A549 (cell line): Measurements from ENCODE around the gene MPPED1. TPM values are rescaled to one million over a fixed set of nuclear protein-coding genes. Genes with fewer than 3 reads are reported as not detected.

Experiments used
- ATAC-seq, 2 experiments: fragments of 200-7000 bp in 1 of 2; fragments of >200 bp in 1 of 2; cut with Nextera tagmentation in 1 of 2; cut with Tn5 transposase in 1 of 2; 3 replicates each; pipeline versions ENCODE4 v1.8.0 to v1.9.1; 2018 to 2020; ENCODE audit warnings: mild to moderate bottlenecking in 1 of 2, moderate library complexity in 1 of 2
- CTCF ChIA-PET: fragments of 300-600 bp; sonication (Branson Sonifier 250); formaldehyde crosslinking; extraction: SDS; loops from one replicate; lab custom pipeline; 2021; ENCODE audit warnings: antibody characterized with exemption, inconsistent platforms; lab: Yijun Ruan, JAX
- POLR2A ChIA-PET: fragments of 350-600 bp; formaldehyde crosslinking; extraction: SDS; loops from one replicate; lab custom pipeline; 2021; ENCODE audit warnings: antibody characterized with exemption, inconsistent platforms; lab: Yijun Ruan, JAX
- DNase-seq, 2 experiments: peaks; one replicate each; pipeline versions ENCODE4 v3.0.0 to v3.0.0-alpha.2; 2011 to 2016; ENCODE audit warnings: low read depth in 1 of 2, low spot score in 1 of 2
- FAIRE-seq: peaks from 2 replicates; lab custom pipeline; 2011; peaks lifted over from hg19 to GRCh38; lab: Jason Lieb, UNC
- H3K27ac ChIP-seq, 2 experiments: fragments of >200 bp; sonication (Bioruptor Twin); formaldehyde crosslinking; 3 replicates each; pipeline ENCODE4 v1.5.1; 2016 to 2017
- H3K4me1 ChIP-seq: fragments of >200 bp; sonication (Bioruptor Twin); formaldehyde crosslinking; 3 replicates; pipeline ENCODE4 v1.6.1; 2016
- H3K4me2 ChIP-seq: fragments of >200 bp; sonication (Bioruptor Twin); formaldehyde crosslinking; 3 replicates; pipeline ENCODE4 v1.6.1; 2016
- H3K4me3 ChIP-seq: fragments of >200 bp; sonication (Bioruptor Twin); formaldehyde crosslinking; 3 replicates; pipeline ENCODE4 v1.5.1; 2016
- H3K9me3 ChIP-seq: fragments of >200 bp; sonication (Bioruptor Twin); formaldehyde crosslinking; 3 replicates; pipeline ENCODE4 v1.6.1; 2016
- ATOH8 ChIP-seq: fragments of 250-450 bp; sonication (Bioruptor Pico); IDR thresholded peaks from 2 replicates; pipeline ENCODE4 v1.5.0; 2020; ENCODE audit warnings: low read depth, mild to moderate bottlenecking, moderate library complexity
- CBX8 ChIP-seq: fragments of 200-600 bp; sonication (generic); IDR thresholded peaks from 2 replicates; pipeline ENCODE4 v1.6.1; 2016
- CEBPB ChIP-seq, 2 experiments: fragments of >200 bp in 1 of 2; sonication (Bioruptor Twin) in 1 of 2; formaldehyde crosslinking in 1 of 2; IDR thresholded peaks; 2 replicates each; pipeline ENCODE4 v1.6.1; 2012 to 2016
- CHD2 ChIP-seq: fragments of 150-350 bp; IDR thresholded peaks from 2 replicates; pipeline ENCODE4 v1.6.1; 2014; ENCODE audit warnings: low read length; ENCODE audit not compliant: partially characterized antibody
- CHD4 ChIP-seq: fragments of 200-600 bp; sonication (generic); IDR thresholded peaks from 2 replicates; pipeline ENCODE4 v1.6.1; 2016; ENCODE audit warnings: antibody characterized with exemption, mild to moderate bottlenecking, borderline replicate concordance
- E2F6 ChIP-seq: IDR thresholded peaks from 2 replicates; pipeline ENCODE4 v1.6.1; 2012; ENCODE audit warnings: low read depth, borderline replicate concordance
- ELK1 ChIP-seq: fragments of 150-350 bp; IDR thresholded peaks from 2 replicates; pipeline ENCODE4 v1.6.1; 2014; ENCODE audit warnings: low read depth, mild to moderate bottlenecking, low read length
- EP300 ChIP-seq, 2 experiments: fragments of >200 bp; sonication (Bioruptor Twin); formaldehyde crosslinking; IDR thresholded peaks; 2 replicates in 1 of 2; 3 replicates in 1 of 2; pipeline ENCODE4 v1.6.1; 2016 to 2017
- GATA3 ChIP-seq: IDR thresholded peaks from 2 replicates; pipeline ENCODE4 v1.6.1; 2012; ENCODE audit warnings: borderline replicate concordance
- HEYL ChIP-seq: fragments of 250-450 bp; sonication (Bioruptor Pico); IDR thresholded peaks from 2 replicates; pipeline ENCODE4 v1.8.0; 2021; ENCODE audit warnings: mild to moderate bottlenecking, moderate library complexity
- HOXB13 ChIP-seq: fragments of 250-450 bp; sonication (Bioruptor Pico); IDR thresholded peaks from 2 replicates; pipeline ENCODE4 v1.5.0; 2020; ENCODE audit warnings: low read depth, mild to moderate bottlenecking, moderate library complexity
- JUN ChIP-seq, 2 experiments: fragments of >200 bp; sonication (Bioruptor Twin); formaldehyde crosslinking; IDR thresholded peaks; 2 replicates in 1 of 2; 3 replicates in 1 of 2; pipeline ENCODE4 v1.6.1; 2016 to 2017
- JUNB ChIP-seq: fragments of >200 bp; sonication (Bioruptor Twin); formaldehyde crosslinking; IDR thresholded peaks from 2 replicates; pipeline ENCODE4 v1.6.1; 2016
- KDM5A ChIP-seq: fragments of 200-600 bp; sonication (generic); IDR thresholded peaks from 2 replicates; pipeline ENCODE4 v1.6.1; 2016; ENCODE audit warnings: antibody characterized with exemption, mild to moderate bottlenecking
- MAX ChIP-seq: IDR thresholded peaks from 2 replicates; pipeline ENCODE4 v1.6.1; 2012
- MAZ ChIP-seq: fragments of 150-350 bp; IDR thresholded peaks from 2 replicates; pipeline ENCODE4 v1.6.1; 2014; ENCODE audit warnings: antibody characterized with exemption, low read depth, low read length, borderline replicate concordance
- MYC ChIP-seq: IDR thresholded peaks from 2 replicates; pipeline ENCODE4 v1.6.1; 2012; ENCODE audit warnings: mild to moderate bottlenecking, inconsistent platforms, low read length, improper control_type of control experiment, borderline replicate concordance
- NR3C1 ChIP-seq: fragments of >200 bp; sonication (Bioruptor Twin); formaldehyde crosslinking; IDR thresholded peaks from 3 replicates; pipeline ENCODE4 v1.6.1; 2017
- PBX3 ChIP-seq: IDR thresholded peaks from 2 replicates; pipeline ENCODE4 v1.6.1; 2012
- RAD21 ChIP-seq, 2 experiments: fragments of >200 bp in 1 of 2; sonication (Bioruptor Twin) in 1 of 2; formaldehyde crosslinking in 1 of 2; IDR thresholded peaks in 1 of 2; conservative IDR thresholded peaks in 1 of 2; 2 replicates in 1 of 2; 3 replicates in 1 of 2; pipeline ENCODE4 v1.6.1; 2012 to 2018; ENCODE audit warnings: inconsistent platforms in 1 of 2
- RARB ChIP-seq: fragments of 250-450 bp; sonication (Bioruptor Pico); IDR thresholded peaks from 2 replicates; pipeline ENCODE4 v1.8.0; 2021; ENCODE audit warnings: mild to moderate bottlenecking, moderate library complexity
- RCOR1 ChIP-seq: fragments of 150-350 bp; IDR thresholded peaks from 2 replicates; pipeline ENCODE4 v1.6.1; 2014; ENCODE audit warnings: antibody characterized with exemption, low read length, low read depth
- RFX5 ChIP-seq: fragments of 450-650 bp; IDR thresholded peaks from 2 replicates; pipeline ENCODE4 v1.7.1; 2014; ENCODE audit warnings: antibody characterized with exemption, mild to moderate bottlenecking, moderate library complexity
- RNF2 ChIP-seq: fragments of 200-600 bp; sonication (generic); IDR thresholded peaks from 2 replicates; pipeline ENCODE4 v1.6.1; 2016; ENCODE audit warnings: low read depth, mild to moderate bottlenecking, antibody characterized with exemption, moderate library complexity, borderline replicate concordance
- SMC3 ChIP-seq: fragments of >200 bp; sonication (Bioruptor Twin); formaldehyde crosslinking; IDR thresholded peaks from 3 replicates; pipeline ENCODE4 v1.6.1; 2018; ENCODE audit warnings: inconsistent platforms
- TFCP2L1 ChIP-seq: fragments of 250-450 bp; sonication (Bioruptor Pico); IDR thresholded peaks from 2 replicates; pipeline ENCODE4 v1.5.0; 2021; ENCODE audit warnings: mild to moderate bottlenecking
- TP53 ChIP-seq: fragments of 250-450 bp; sonication (Bioruptor Pico); IDR thresholded peaks from 2 replicates; pipeline ENCODE4 v1.5.0; 2021; ENCODE audit warnings: mild to moderate bottlenecking, moderate library complexity
- USF2 ChIP-seq: fragments of 450-650 bp; IDR thresholded peaks from 2 replicates; pipeline ENCODE4 v1.6.1; 2014; ENCODE audit warnings: antibody characterized with exemption
- ZFP36 ChIP-seq: fragments of 450-650 bp; IDR thresholded peaks from 2 replicates; pipeline ENCODE4 v1.6.1; 2014; ENCODE audit warnings: borderline replicate concordance; ENCODE audit not compliant: partially characterized antibody
- ZNF302 ChIP-seq: fragments of 250-450 bp; sonication (Bioruptor Pico); IDR thresholded peaks from 2 replicates; pipeline ENCODE4 v1.9.0; 2021; ENCODE audit warnings: inconsistent platforms, mild to moderate bottlenecking, moderate library complexity
- WGBS: methylation state at CpG from one replicate; pipeline ENCODE4 v1.1.6; 2017; ENCODE audit errors: missing lambda C conversion rate; 5-methylcytosine and 5-hydroxymethylcytosine counted together
- polyA plus RNA-seq, 4 experiments: library from polyadenylated mRNA; depleted of rRNA in 3 of 4; stranded (reverse); fragments of >200 nt; fragmentation: RNase III in 1 of 4; extraction: RNeasy Plus Mini Kit Qiagen cat#74134 plus additional on column Dnase treatment in 1 of 4; gene quantifications; 2 replicates in 3 of 4; 3 replicates in 1 of 4; pipeline ENCODE4 v1.2.3, GENCODE V29; 2011 to 2017

The MPPED1 gene
- polyA plus RNA-seq, 2 of the 4 experiments (the other 2 are of a cell fraction): not detected

GRCh38 chr22:43550672-43551071, 138.9 kb downstream of the MPPED1 start:
- FAIRE-seq (no peak), ATAC-seq (no peak), DNase-seq (no peak)
- WGBS: 46% methylated on average over 6 of the region's 6 CpGs
- H3K4me3 ChIP-seq: no peak overlapping the region
- CTCF ChIA-PET: interaction anchor here (0.6 kb wide), 1 partner anchor 156 kb away, joined by 3 read pairs; no protein-coding TSS in a partner anchor
- TF ChIP-seq HEYL (CRISPR knock-in tag): no peak
- no peak for TF ChIP-seq EP300 (IDR thresholded peaks at IDR 0.05)
- TF ChIP-seq MAZ: no peak
- no peak for TF ChIP-seq MAX
- TF ChIP-seq RCOR1: no peak
- no peak for TF ChIP-seq ZFP36
- TF ChIP-seq CEBPB (IDR thresholded peaks at IDR 0.05): no peak
- TF ChIP-seq RFX5: no peak
- no peak for TF ChIP-seq CHD4
- no peak for TF ChIP-seq MYC
- TF ChIP-seq, all 56 proteins: peak for 0
- Histone ChIP-seq H3K4me2 (no peak overlapping the region), H3K4me1 (no peaks in the 10 kb centered on the region), H3K9me3 (no peaks in the 10 kb centered on the region), H3K27ac (no peak overlapping the region)
- POLR2A ChIA-PET: no interaction called here

GRCh38 chr22:43553451-43554258, 141.8 kb downstream of the MPPED1 start:
- no peak for FAIRE-seq
- 49% methylated on average over 12 of the region's 16 CpGs for WGBS
- POLR2A ChIA-PET: no interaction called here

GRCh38 chr22:43554259-43554636, 142.4 kb downstream of the MPPED1 start:
- no peak overlapping the region for H3K27ac ChIP-seq
- H3K9me3 ChIP-seq: peaks cover 3% of the 10 kb centered on the region; the same call in 1 of the 3 replicates
- H3K4me3 ChIP-seq: no peak overlapping the region
- DNase-seq (no peak), ATAC-seq (no peak), FAIRE-seq (no peak)
- 40% methylated on average over 6 of the region's 6 CpGs for WGBS
- no peak overlapping the region for H3K4me2 ChIP-seq
- TF ChIP-seq RNF2 (no peak), CBX8 (no peak), E2F6 (no peak), ELK1 (no peak), PBX3 (no peak), NR3C1 (no peak), ATOH8 (no peak), TP53 (CRISPR knock-in tag) (no peak), JUNB (no peak), KDM5A (no peak), SMC3 (no peak), EP300 (IDR thresholded peaks at IDR 0.05) (no peak), CHD2 (no peak), GATA3 (no peak), HEYL (CRISPR knock-in tag) (no peak), ZNF302 (CRISPR knock-in tag) (no peak), TFCP2L1 (CRISPR knock-in tag) (no peak), MAX (no peak), RARB (CRISPR knock-in tag) (no peak), RAD21 (conservative IDR thresholded peaks at IDR 0.05 in 1 of 2, IDR thresholded peaks at IDR 0.05 in 1 of 2) (no peak)
- ChIA-PET POLR2A (no interaction called here), CTCF (interaction anchor here (1.0 kb wide), 1 partner anchor 281 kb away, joined by 3 read pairs; no protein-coding TSS in a partner anchor)
- no peaks in the 10 kb centered on the region for H3K4me1 ChIP-seq

More at GRCh38 chr22:43553451-43554258, 141.8 kb downstream of the MPPED1 start:
- DNase-seq (no peak), ATAC-seq (no peak)
- TF ChIP-seq USF2 (no peak), HOXB13 (CRISPR knock-in tag) (no peak), JUN (IDR thresholded peaks at IDR 0.05) (no peak)
- CTCF ChIA-PET: interaction anchor here (1.0 kb wide), 1 partner anchor 281 kb away, joined by 3 read pairs; no protein-coding TSS in a partner anchor
- Histone ChIP-seq H3K27ac (no peak overlapping the region), H3K4me3 (no peak overlapping the region), H3K9me3 (peaks cover 3% of the 10 kb centered on the region; the same call in 1 of the 3 replicates), H3K4me2 (no peak overlapping the region), H3K4me1 (no peaks in the 10 kb centered on the region)
